ENCODE data around the gene UBA7. TPM values are rescaled to one million over a fixed set of nuclear protein-coding genes. Genes with fewer than 3 reads are reported as not detected.
"Not testable (repeated sequence)": the region's sequence is repeated elsewhere in the genome, so short reads cannot be mapped to it uniquely, and the experiment has no call there.

The UBA7 gene
- total RNA-seq, 1 experiment from 2014 or later, result 26.3 TPM

GRCh38 chr3:49831341-49831740 lies 17.6 kb upstream of the UBA7 start:
- no peaks in the 10 kb centered on the region for H3K36me3 Mint-ChIP-seq (ENCODE audit: insufficient read depth, unreplicated experiment)
- no TSS peak for BruUV-seq (replicated peaks)
- no peaks in the 10 kb centered on the region for H3K4me1 Mint-ChIP-seq (ENCODE audit: low read depth, unreplicated experiment)
- no peak for TF ChIP-seq CTCF (IDR thresholded peaks at IDR 0.05; ENCODE audit: unreplicated experiment)
- H3K4me3 Mint-ChIP-seq (ENCODE audit: low read depth, unreplicated experiment), result no peak overlapping the region
- no peak for DNase-seq
- CTCF ChIA-PET, result interaction anchor here (1.2 kb wide), 1 partner anchor 18 kb away, joined by 3 read pairs; the partner anchor contains the start of gene UBA7
- H3K27ac Mint-ChIP-seq (ENCODE audit: unreplicated experiment), result no peak overlapping the region
- no peaks in the 10 kb centered on the region for H3K9me3 Mint-ChIP-seq (ENCODE audit: low read depth, unreplicated experiment)
- no peaks in the 10 kb centered on the region for H3K27me3 Mint-ChIP-seq (ENCODE audit: unreplicated experiment)
- intact Hi-C loops (cut with micrococcal nuclease; ENCODE audit: unreplicated experiment), result no loop called here

DNA sequence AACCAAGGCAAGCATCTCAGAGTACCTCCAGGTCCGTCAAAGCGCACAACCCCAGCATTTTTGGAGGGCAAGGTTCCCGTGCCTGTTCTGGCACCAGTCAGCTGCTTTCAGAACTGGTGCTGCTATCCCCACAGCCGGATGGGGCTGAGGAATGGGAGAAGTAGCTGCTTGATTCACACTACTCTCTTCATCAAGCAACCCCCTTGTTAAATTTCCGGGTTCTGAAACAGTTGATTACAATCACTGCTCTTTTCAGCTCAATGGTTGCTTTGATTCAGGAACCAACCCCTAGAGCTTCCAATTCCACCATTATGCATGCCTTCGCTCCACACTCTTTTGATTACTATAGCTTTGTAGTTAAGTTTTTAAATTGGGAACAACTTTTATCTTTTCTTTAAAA lies 12.3 kb upstream of the UBA7 start:
- H3K9me3 Mint-ChIP-seq (ENCODE audit: low read depth, unreplicated experiment), result no peaks in the 10 kb centered on the region
- H3K4me1 Mint-ChIP-seq (ENCODE audit: low read depth, unreplicated experiment), result no peaks in the 10 kb centered on the region
- H3K4me3 Mint-ChIP-seq (ENCODE audit: low read depth, unreplicated experiment), result no peak overlapping the region
- no peaks in the 10 kb centered on the region for H3K36me3 Mint-ChIP-seq (ENCODE audit: insufficient read depth, unreplicated experiment)
- intact Hi-C loops (cut with micrococcal nuclease; ENCODE audit: unreplicated experiment), result no loop called here
- TF ChIP-seq CTCF (IDR thresholded peaks at IDR 0.05; ENCODE audit: unreplicated experiment), result no peak
- no peak for DNase-seq
- no TSS peak for BruUV-seq (replicated peaks)
- no peaks in the 10 kb centered on the region for H3K27me3 Mint-ChIP-seq (ENCODE audit: unreplicated experiment)
- H3K27ac Mint-ChIP-seq (ENCODE audit: unreplicated experiment), result no peak overlapping the region
- CTCF ChIA-PET, result interaction anchor here (0.7 to 1.1 kb wide), 2 partner anchors 23 to 143 kb away, joined by 4 read pairs; partner anchors contain the start of gene INKA1

DNA sequence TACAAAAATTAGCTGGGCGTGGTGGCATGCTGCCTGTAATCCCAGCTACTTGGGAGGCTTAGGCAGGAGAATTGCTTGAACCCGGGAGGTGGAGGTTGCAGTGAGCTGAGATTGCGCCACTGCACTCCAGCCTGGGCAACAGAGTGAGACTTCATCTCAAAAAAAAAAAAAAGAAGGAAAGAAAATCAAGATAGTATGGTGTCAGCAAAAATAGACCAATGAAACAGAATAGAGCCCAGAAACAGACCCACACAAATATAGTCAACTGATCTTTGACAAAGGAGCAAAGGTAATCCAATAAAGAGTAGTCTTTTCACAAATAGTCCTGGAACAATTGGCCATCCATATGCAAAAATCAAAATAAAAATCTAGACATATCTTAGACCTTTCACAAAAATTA lies 9.4 kb upstream of the UBA7 start:
- H3K36me3 Mint-ChIP-seq (ENCODE audit: insufficient read depth, unreplicated experiment); H3K27me3 Mint-ChIP-seq (ENCODE audit: unreplicated experiment); CTCF ChIA-PET: not testable (repeated sequence)

GRCh38 chr3:49812916-49813496 lies 747 bp downstream of the UBA7 start:
- H3K27me3 Mint-ChIP-seq (ENCODE audit: unreplicated experiment), result no peaks in the 10 kb centered on the region
- no peaks in the 10 kb centered on the region for H3K9me3 Mint-ChIP-seq (ENCODE audit: low read depth, unreplicated experiment)
- H3K36me3 Mint-ChIP-seq (ENCODE audit: insufficient read depth, unreplicated experiment), result no peaks in the 10 kb centered on the region
- no peak for DNase-seq
- no peak for TF ChIP-seq CTCF (IDR thresholded peaks at IDR 0.05; ENCODE audit: unreplicated experiment)
- H3K4me1 Mint-ChIP-seq (ENCODE audit: low read depth, unreplicated experiment), result no peaks in the 10 kb centered on the region
- no peak overlapping the region for H3K4me3 Mint-ChIP-seq (ENCODE audit: low read depth, unreplicated experiment)
- H3K27ac Mint-ChIP-seq (ENCODE audit: unreplicated experiment), result no peak overlapping the region
- BruUV-seq (replicated peaks), result TSS peak; percentile 28
- intact Hi-C loops (cut with micrococcal nuclease; ENCODE audit: unreplicated experiment), result no loop called here
- CTCF ChIA-PET, result interaction anchor here (0.5 to 1.2 kb wide), 5 partner anchors 10 to 133 kb away, joined by 3 to 7 read pairs (median 3); partner anchors contain the start of gene INKA1

More for the DNA sequence above, 9.4 kb upstream of the UBA7 start:
- DNase-seq; H3K4me3 Mint-ChIP-seq (ENCODE audit: low read depth, unreplicated experiment); BruUV-seq (replicated peaks); H3K9me3 Mint-ChIP-seq (ENCODE audit: low read depth, unreplicated experiment); H3K4me1 Mint-ChIP-seq (ENCODE audit: low read depth, unreplicated experiment); H3K27ac Mint-ChIP-seq (ENCODE audit: unreplicated experiment); intact Hi-C loops (cut with micrococcal nuclease; ENCODE audit: unreplicated experiment): not testable (repeated sequence)

GRCh38 chr3:49807431-49808114 lies 6.2 kb downstream of the UBA7 start:
- Mint-ChIP-seq H3K27ac (ENCODE audit: unreplicated experiment) (no peak overlapping the region), H3K9me3 (ENCODE audit: low read depth, unreplicated experiment) (no peaks in the 10 kb centered on the region), H3K27me3 (ENCODE audit: unreplicated experiment) (peaks cover 19% of the 10 kb centered on the region), H3K4me3 (ENCODE audit: low read depth, unreplicated experiment) (no peak overlapping the region), H3K4me1 (ENCODE audit: low read depth, unreplicated experiment) (peaks cover 2% of the 10 kb centered on the region), H3K36me3 (ENCODE audit: insufficient read depth, unreplicated experiment) (peaks cover 4% of the 10 kb centered on the region)
- no peak for TF ChIP-seq CTCF (IDR thresholded peaks at IDR 0.05; ENCODE audit: unreplicated experiment)
- no peak for DNase-seq
- intact Hi-C loops (cut with micrococcal nuclease; ENCODE audit: unreplicated experiment), result no loop called here
- CTCF ChIA-PET, result interaction anchor here (0.6 to 1.3 kb wide), 2 partner anchors 32 to 42 kb away, joined by 3 to 4 read pairs; no protein-coding TSS in a partner anchor
- no TSS peak for BruUV-seq (replicated peaks)
